ENCODE results near the gene CCL7.

Gene CCL7

GRCh38 chr17:34248511-34249024 is 21.5 kb upstream of the CCL7 start:
- peak; percentile 35 for DNase-seq

GRCh38 chr17:34249061-34249460 is 21.0 kb upstream of the CCL7 start:
- DNase-seq: no peak

GRCh38 chr17:34249478-34249877 is 20.5 kb upstream of the CCL7 start:
- no peak for DNase-seq

- no peak for DNase-seq
Measured at GRCh38 chr17:34251186-34251585, 18.8 kb upstream of the CCL7 start.

- DNase-seq: no peak
Measured at GRCh38 chr17:34252095-34252443, 18.0 kb upstream of the CCL7 start.

- DNase-seq: peak; percentile 58
Measured at GRCh38 chr17:34252444-34253138, 17.4 kb upstream of the CCL7 start.

- DNase-seq: no peak
Measured at GRCh38 chr17:34253139-34253525, 16.9 kb upstream of the CCL7 start.

- DNase-seq: no peak
Measured at GRCh38 chr17:34254146-34254545, 15.9 kb upstream of the CCL7 start.

GRCh38 chr17:34254651-34255380 is 15.2 kb upstream of the CCL7 start, which contains the start of gene CCL2:
TSS of gene CCL2 (plus strand) at chr17:34255285. CDS start at chr17:34255350, 65 bp downstream.
- DNase-seq: no peak

- no peak for DNase-seq
Measured at GRCh38 chr17:34255381-34255732, 14.7 kb upstream of the CCL7 start.

GRCh38 chr17:34255841-34256240 is 14.2 kb upstream of the CCL7 start:
- DNase-seq: no peak

GRCh38 chr17:34257299-34257985 is 12.6 kb upstream of the CCL7 start:
- DNase-seq: no peak

- DNase-seq: no peak
Measured at GRCh38 chr17:34257986-34258326, 12.1 kb upstream of the CCL7 start.

- no peak for DNase-seq
Measured at GRCh38 chr17:34259146-34259545, 10.9 kb upstream of the CCL7 start.

- no peak for DNase-seq
Measured at GRCh38 chr17:34260861-34261260, 9.2 kb upstream of the CCL7 start.

- DNase-seq: no peak
Measured at GRCh38 chr17:34261568-34262337, 8.3 kb upstream of the CCL7 start.

GRCh38 chr17:34265711-34266110 is 4.3 kb upstream of the CCL7 start:
- DNase-seq: no peak

GRCh38 chr17:34275881-34276280 is 5.9 kb downstream of the CCL7 start:
- peak; percentile 26 for DNase-seq

GRCh38 chr17:34276826-34277225 is 6.8 kb downstream of the CCL7 start:
- no peak for DNase-seq

- no peak for DNase-seq
Measured at GRCh38 chr17:34283571-34283970, 13.6 kb downstream of the CCL7 start.

GRCh38 chr17:34285286-34285792 is 15.3 kb downstream of the CCL7 start, which contains the start of gene CCL11:
TSS of gene CCL11 (plus strand) at chr17:34285742. CDS start at chr17:34285809, 67 bp downstream.
- no peak for DNase-seq

- no peak for DNase-seq
Measured at GRCh38 chr17:34287875-34288274, 17.9 kb downstream of the CCL7 start.

GRCh38 chr17:34290586-34290985 is 20.6 kb downstream of the CCL7 start:
- no peak for DNase-seq

Data from amniotic stem cell (primary cell).